Gastroesophageal sphincter (tissue), 4 donors: ENCODE data around the gene AKAP8L. TPM values are rescaled to one million over a fixed set of nuclear protein-coding genes. Genes with fewer than 3 reads are reported as not detected.
"Not testable (repeated sequence)": the region's sequence is repeated elsewhere in the genome, so short reads cannot be mapped to it uniquely, and the experiment has no call there.

Experiments
- ATAC-seq: fragments of 150-250 bp; one replicate; pipeline ENCODE4 v1.9.1; 2016; ENCODE audit warnings: mild to moderate bottlenecking, moderate library complexity
- H3K27ac ChIP-seq, 4 donors: fragments of 200-600 bp; sonication (generic) in 3 of 4; 1 replicate in 3 of 4; 2 replicates in 1 of 4; pipeline ENCODE4 v1.5.1; 2016 to 2019
- H3K27me3 ChIP-seq: fragments of 200-600 bp; sonication (generic); one replicate; pipeline ENCODE4 v1.5.1; 2019
- H3K36me3 ChIP-seq, 2 donors: fragments of 200-600 bp; sonication (generic); one replicate each; pipeline ENCODE4 v1.5.1; 2019; ENCODE audit warnings: control low read depth in 1 of 2
- H3K4me1 ChIP-seq, 3 donors: fragments of 200-600 bp; sonication (generic); 1 replicate in 2 of 3; 2 replicates in 1 of 3; pipeline ENCODE4 v1.5.1; 2016 to 2019; ENCODE audit warnings: control low read depth in 2 of 3
- H3K4me3 ChIP-seq, 2 donors: fragments of 200-600 bp; sonication (generic); one replicate each; pipeline ENCODE4 v1.5.1; 2019; ENCODE audit warnings: mild to moderate bottlenecking in 1 of 2, moderate library complexity in 1 of 2
- H3K9me3 ChIP-seq, 3 donors: fragments of 200-600 bp; sonication (generic); one replicate each; pipeline ENCODE4 v1.5.1; 2017 to 2019; ENCODE audit warnings: control low read depth in 2 of 3
- CTCF ChIP-seq, 4 experiments: fragments of 200-600 bp in 2 of 4; fragments of 450-650 bp in 2 of 4; sonication (generic) in 1 of 4; IDR thresholded peaks; one replicate each; pipeline ENCODE4 v1.5.1; 2017 to 2019; ENCODE audit warnings: antibody characterized with exemption in 4 of 4, mild to moderate bottlenecking in 2 of 4, moderate library complexity in 2 of 4
- EP300 ChIP-seq: sonication (generic); formaldehyde crosslinking; IDR thresholded peaks from one replicate; pipeline ENCODE4 v1.6.1; 2017; ENCODE audit warnings: antibody characterized with exemption, mild to moderate bottlenecking
- POLR2A ChIP-seq, 2 donors: fragments of 450-650 bp; IDR thresholded peaks; one replicate each; pipeline ENCODE4 v1.6.1; 2017; ENCODE audit warnings: antibody characterized with exemption in 2 of 2, mild to moderate bottlenecking in 2 of 2, moderate library complexity in 1 of 2
- POLR2AphosphoS5 ChIP-seq: sonication (generic); formaldehyde crosslinking; IDR thresholded peaks from one replicate; pipeline ENCODE4 v1.6.1; 2017; ENCODE audit warnings: antibody characterized with exemption
- WGBS, 2 donors: methylation state at CpG; one replicate each; pipeline ENCODE4 v1.1.5; 2018; ENCODE audit warnings: low coverage in 1 of 2; 5-methylcytosine and 5-hydroxymethylcytosine counted together
- total RNA-seq, 4 donors: library from RNA; depleted of rRNA; stranded (reverse); fragments of >200 nt; gene quantifications; one replicate each; pipeline ENCODE4 v1.1.0, GENCODE V29; 2016

Gene AKAP8L
- total RNA-seq, 4 donors from 2014 or later = 61.3 to 102 (median 70.1) TPM

- TF ChIP-seq POLR2AphosphoS5 (no peak), CTCF (IDR thresholded peaks at IDR 0.05) (no peak), POLR2A (IDR thresholded peaks at IDR 0.05) (no peak)
- H3K4me3 ChIP-seq = no peak overlapping the region
- H3K36me3 ChIP-seq = peaks cover 0 to 49% of the 10 kb centered on the region in 2 donors
- peaks cover 0 to 8% (median 0%) of the 10 kb centered on the region in 3 donors for H3K9me3 ChIP-seq
- H3K27me3 ChIP-seq = no peaks in the 10 kb centered on the region
- no peak overlapping the region for H3K27ac ChIP-seq
- WGBS, 2 donors = 62 to 65% methylated on average over 7 to 12 of the region's 12 CpGs
- peaks cover 3 to 34% (median 20%) of the 10 kb centered on the region in 3 donors for H3K4me1 ChIP-seq
- no peak for ATAC-seq
Observed at GRCh38 chr19:15421136-15421695, 2.4 kb upstream of the AKAP8L start.

- peaks cover 3 to 51% (median 25%) of the 10 kb centered on the region in 3 donors for H3K4me1 ChIP-seq
- TF ChIP-seq POLR2AphosphoS5 = no peak
- TF ChIP-seq EP300 = no peak
- TF ChIP-seq CTCF (IDR thresholded peaks at IDR 0.05) = no peak
- TF ChIP-seq POLR2A (IDR thresholded peaks at IDR 0.05) = no peak
Observed at GRCh38 chr19:15419413-15420025, 731 bp upstream of the AKAP8L start.

GRCh38 chr19:15418231-15418578 lies 583 bp downstream of the AKAP8L start:
- no peaks in the 10 kb centered on the region for H3K27me3 ChIP-seq
- peaks cover 0 to 28% of the 10 kb centered on the region in 2 donors for H3K36me3 ChIP-seq
- ATAC-seq = no peak
- WGBS, 2 donors = 0% methylated on average over 3 to 4 of the region's 16 CpGs
- H3K4me3 ChIP-seq = peak overlapping the region; percentile 87 to 99
- peak overlapping the region; percentile 64 to 93 (median 92) for H3K27ac ChIP-seq
- TF ChIP-seq EP300 = no peak
- TF ChIP-seq CTCF (IDR thresholded peaks at IDR 0.05) = no peak
- TF ChIP-seq POLR2AphosphoS5 = no peak
- no peak for TF ChIP-seq POLR2A (IDR thresholded peaks at IDR 0.05)
- H3K9me3 ChIP-seq = peaks cover 0 to 3% (median 0%) of the 10 kb centered on the region in 3 donors
- H3K4me1 ChIP-seq = peaks cover 6 to 64% (median 31%) of the 10 kb centered on the region in 3 donors

More at GRCh38 chr19:15419413-15420025, 731 bp upstream of the AKAP8L start:
- peak overlapping the region in 3 of 4 donors; percentile 56 to 93 (median 92) for H3K27ac ChIP-seq
- peaks cover 0 to 41% of the 10 kb centered on the region in 2 donors for H3K36me3 ChIP-seq
- 11 to 21% methylated on average over 16 of the region's 16 CpGs for WGBS, 2 donors
- H3K27me3 ChIP-seq = no peaks in the 10 kb centered on the region
- ATAC-seq = no peak
- H3K4me3 ChIP-seq = peak overlapping the region; percentile 87 to 99
- peaks cover 0 to 8% (median 0%) of the 10 kb centered on the region in 3 donors for H3K9me3 ChIP-seq

- Histone ChIP-seq H3K36me3 (peaks cover 0 to 23% of the 10 kb centered on the region in 2 donors), H3K4me1 (peaks cover 11 to 69% (median 36%) of the 10 kb centered on the region in 3 donors), H3K27me3 (no peaks in the 10 kb centered on the region), H3K4me3 (peak overlapping the region; percentile 87 to 99), H3K9me3 (no peaks in the 10 kb centered on the region), H3K27ac (peak overlapping the region; percentile 64 to 93 (median 92))
- TF ChIP-seq CTCF (IDR thresholded peaks at IDR 0.05) (no peak), POLR2A (IDR thresholded peaks at IDR 0.05) (no peak), EP300 (no peak), POLR2AphosphoS5 (no peak)
- 0 to 4% methylated on average over 6 of the region's 9 CpGs for WGBS, 2 donors
- no peak for ATAC-seq
Observed at GRCh38 chr19:15417699-15418098, 1.1 kb downstream of the AKAP8L start.

GRCh38 chr19:15412832-15413231 lies 6.0 kb downstream of the AKAP8L start:
- TF ChIP-seq EP300 = no peak
- TF ChIP-seq CTCF (IDR thresholded peaks at IDR 0.05) = no peak
- no peak for TF ChIP-seq POLR2A (IDR thresholded peaks at IDR 0.05)
- no peak for TF ChIP-seq POLR2AphosphoS5
- no peak for ATAC-seq
- WGBS, 2 donors = 50 to 57% methylated on average over 2 to 4 of the region's 4 CpGs
- peak overlapping the region in 3 of 4 donors; percentile 25 to 56 (median 46) for H3K27ac ChIP-seq
- peaks cover 0 to 30% of the 10 kb centered on the region in 2 donors for H3K36me3 ChIP-seq
- no peaks in the 10 kb centered on the region for H3K9me3 ChIP-seq
- peaks cover 11 to 100% (median 40%) of the 10 kb centered on the region in 3 donors for H3K4me1 ChIP-seq
- no peaks in the 10 kb centered on the region for H3K27me3 ChIP-seq
- no peak overlapping the region for H3K4me3 ChIP-seq

GRCh38 chr19:15411351-15411750 lies 7.4 kb downstream of the AKAP8L start:
- peaks cover 8 to 95% (median 32%) of the 10 kb centered on the region in 3 donors for H3K4me1 ChIP-seq
- not testable (repeated sequence) for ATAC-seq, H3K27me3 ChIP-seq, H3K4me3 ChIP-seq, H3K9me3 ChIP-seq
- 83 to 100% methylated on average over 1 to 2 of the region's 2 CpGs for WGBS, 2 donors
- peaks cover 0 to 31% of the 10 kb centered on the region in 2 donors for H3K36me3 ChIP-seq
- peak overlapping the region in 1 of 4 donors; percentile 56 for H3K27ac ChIP-seq
